ENCODE results near the gene TARM1. TPM values are rescaled to one million over a fixed set of nuclear protein-coding genes. Genes with fewer than 3 reads are reported as not detected.
"Not testable (repeated sequence)": the region's sequence is repeated elsewhere in the genome, so short reads cannot be mapped to it uniquely, and the experiment has no call there.

TARM1 gene
- total RNA-seq, 1 experiment from 2014 or later: not detected

DNA sequence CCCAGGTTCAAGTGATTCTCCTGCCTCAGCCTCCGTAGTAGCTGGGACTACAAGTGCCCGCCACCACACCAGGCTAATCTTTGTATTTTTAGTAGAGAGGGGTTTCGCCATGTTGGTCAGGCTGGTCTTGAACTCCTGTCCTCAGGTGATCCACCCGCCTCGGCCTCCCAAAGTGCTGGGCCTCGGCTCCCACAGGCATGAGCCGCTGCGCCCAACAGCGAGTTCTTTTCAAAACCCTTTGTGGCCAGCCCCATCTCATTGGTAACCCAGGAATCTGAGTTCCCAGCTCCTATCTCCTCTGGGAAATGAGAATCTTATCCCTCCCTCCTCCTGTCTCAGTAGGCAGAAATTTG lies 18.7 kb upstream of the TARM1 start:
- DNase-seq (ENCODE audit: low read depth): not testable (repeated sequence)

DNA sequence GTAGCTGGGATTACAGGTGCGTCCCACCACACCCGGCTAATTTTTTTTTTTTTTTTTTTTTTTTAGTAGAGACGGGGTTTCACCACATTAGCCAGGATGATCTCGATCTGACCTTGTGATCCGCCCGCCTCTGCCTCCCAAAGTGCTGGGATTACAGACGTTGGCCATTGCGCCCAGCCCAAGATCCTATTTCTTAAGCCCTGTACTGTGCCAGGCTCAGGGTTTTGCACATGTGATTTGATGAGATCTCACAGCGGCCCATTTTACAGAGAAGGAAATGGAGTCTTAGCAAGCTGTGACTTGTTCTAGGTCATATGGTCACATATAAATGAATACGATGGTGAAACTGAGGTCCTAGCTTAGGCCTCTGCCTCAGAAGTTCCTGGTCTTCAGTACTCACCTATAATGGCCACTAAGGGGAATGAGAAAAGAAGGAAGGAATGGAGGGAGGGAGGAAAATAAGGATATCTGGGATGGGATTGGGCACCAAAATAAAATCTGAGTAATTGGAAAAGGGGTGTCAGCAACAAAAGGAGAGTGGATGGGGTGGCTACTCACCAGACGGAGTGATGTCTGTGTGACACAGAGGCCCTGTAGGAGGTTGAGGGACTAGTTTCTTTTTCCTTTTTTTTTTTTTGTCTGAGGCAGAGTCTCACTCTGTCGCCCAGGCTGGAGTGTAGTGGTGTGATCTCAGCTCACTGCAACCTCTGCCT lies 18.2 kb upstream of the TARM1 start:
- no peak for DNase-seq (ENCODE audit: low read depth)

GRCh38 chr19:54096617-54097106 lies 15.5 kb upstream of the TARM1 start:
- DNase-seq (ENCODE audit: low read depth): peak; percentile 24

- DNase-seq (ENCODE audit: low read depth): peak; percentile 61
Observed at GRCh38 chr19:54095859-54096616, 14.9 kb upstream of the TARM1 start.

GRCh38 chr19:54095136-54095858 lies 14.1 kb upstream of the TARM1 start:
- DNase-seq (ENCODE audit: low read depth): no peak

- DNase-seq (ENCODE audit: low read depth): no peak
Observed at GRCh38 chr19:54094426-54095000, 13.3 kb upstream of the TARM1 start.

- DNase-seq (ENCODE audit: low read depth): no peak
Observed at GRCh38 chr19:54084410-54084809, 3.2 kb upstream of the TARM1 start.

DNA sequence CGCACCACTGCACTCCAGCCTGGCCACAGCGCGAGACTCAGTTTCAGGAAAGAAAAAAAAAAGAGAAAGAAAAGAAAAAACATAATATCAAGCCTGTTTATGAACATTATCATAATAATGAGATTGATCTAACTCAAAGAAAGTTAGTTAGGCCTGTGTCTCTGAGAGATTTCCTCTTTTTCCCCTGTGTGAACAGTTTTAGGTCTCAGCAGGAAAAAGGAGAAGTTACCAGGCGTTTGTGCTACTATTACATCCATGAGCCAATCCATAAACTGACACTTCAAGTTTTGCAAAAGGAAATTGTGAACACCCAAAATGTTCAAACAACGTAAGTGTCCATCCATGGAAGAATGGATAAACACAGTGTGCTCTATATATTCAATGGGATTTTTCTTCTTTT lies 3.8 kb downstream of the TARM1 start:
- no peak for DNase-seq (ENCODE audit: low read depth)

DNA sequence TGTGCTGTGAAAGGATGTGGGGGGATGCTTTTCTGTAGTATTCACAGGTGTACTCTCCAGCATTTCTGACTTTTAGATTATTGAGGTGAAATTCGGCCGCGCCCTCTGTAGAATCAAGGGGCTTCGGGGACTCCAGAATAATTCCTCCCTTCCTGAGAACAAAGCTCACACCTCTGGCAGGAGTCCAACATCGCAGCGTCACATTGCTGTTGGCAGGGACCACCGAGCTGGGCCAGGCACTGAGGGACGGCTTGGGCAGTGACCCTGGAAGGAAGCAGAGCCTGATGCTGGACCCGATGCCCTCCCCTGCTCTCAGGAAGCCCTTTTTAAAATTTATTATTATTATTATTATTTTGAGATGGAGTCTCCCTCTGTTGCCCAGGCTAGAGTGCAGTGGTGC lies 6.3 kb downstream of the TARM1 start:
- DNase-seq (ENCODE audit: low read depth): no peak

DNA sequence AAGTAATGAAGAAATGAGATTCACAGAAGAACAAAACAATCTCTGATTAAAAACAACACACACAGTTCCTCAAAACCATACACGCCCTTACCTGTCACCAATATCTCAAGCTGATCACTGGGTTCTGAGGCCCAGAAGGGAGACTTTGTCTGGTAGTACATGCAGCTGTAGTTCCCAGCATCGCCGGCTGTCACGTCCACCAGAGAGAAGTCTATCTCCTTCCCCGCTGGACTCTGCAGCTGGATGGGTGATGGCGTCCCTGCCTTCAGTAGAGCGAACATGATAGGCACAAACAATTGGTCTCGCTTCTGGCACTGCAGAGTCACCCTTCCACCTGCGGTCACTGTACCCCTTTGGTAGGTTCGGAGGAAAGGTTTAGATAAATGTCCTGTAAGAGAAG lies 7.3 kb downstream of the TARM1 start:
- DNase-seq (ENCODE audit: low read depth): no peak

DNA sequence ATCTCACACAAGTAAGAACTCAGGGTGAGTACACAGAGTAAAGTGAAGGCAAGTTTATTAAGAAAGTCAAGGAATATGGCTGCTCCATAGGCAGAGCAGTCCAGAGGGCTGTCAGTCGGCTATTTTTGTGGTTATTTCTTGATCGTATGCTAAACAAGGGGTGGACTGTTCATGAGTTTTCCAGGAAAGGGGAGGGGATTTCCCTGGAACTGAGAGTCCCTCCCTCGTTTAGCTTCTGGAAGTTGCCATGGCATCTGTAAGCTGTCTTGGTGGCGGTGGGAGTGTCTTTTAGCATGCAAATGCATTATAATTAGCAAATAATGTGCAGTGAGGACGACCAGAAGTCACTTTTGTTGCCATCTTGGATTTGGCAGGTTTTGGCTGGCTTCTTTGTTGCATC lies 11.7 kb downstream of the TARM1 start:
- DNase-seq (ENCODE audit: low read depth): no peak

DNA sequence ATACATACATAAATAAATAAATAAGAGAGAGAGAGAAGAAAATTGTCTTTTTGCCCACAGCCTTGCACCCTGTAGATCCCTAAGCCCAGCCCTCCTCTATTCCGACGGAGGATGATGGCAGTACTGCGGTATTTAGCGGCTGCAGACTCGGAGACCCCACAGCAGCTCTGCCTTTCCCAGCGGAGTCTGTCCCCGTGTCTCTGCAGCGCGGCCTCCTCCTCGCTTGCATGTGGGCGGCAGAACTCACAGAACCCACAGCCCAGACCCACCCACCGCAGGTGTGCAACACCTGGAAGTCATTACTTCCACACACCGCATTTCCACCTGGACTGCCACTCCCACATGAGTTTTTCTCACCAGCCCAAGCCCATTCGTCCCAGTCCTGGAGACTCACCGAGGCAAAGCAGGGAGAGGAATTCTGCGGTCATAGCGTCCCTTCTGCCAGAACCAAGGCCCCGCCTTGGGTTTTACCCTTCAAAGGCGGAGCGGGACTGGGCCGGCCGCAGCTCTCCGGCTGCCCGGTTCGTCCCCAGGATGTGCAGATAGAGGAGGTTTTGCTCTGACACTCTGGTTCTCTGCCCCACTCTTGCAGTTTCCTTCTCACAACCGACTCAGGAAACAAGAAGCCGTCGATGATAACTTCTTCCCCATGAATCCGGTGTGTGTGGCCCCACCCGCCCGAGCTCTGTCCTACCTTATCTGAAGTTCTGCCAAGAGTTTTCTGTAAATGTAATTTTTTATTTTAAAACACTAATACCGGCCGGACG lies 17.6 kb downstream of the TARM1 start, which contains the start of gene VSTM1:
VSTM1 (minus strand) TSS at position 548 of the 767 bp plus-strand sequence; CDS start at position 428, 120 bp downstream.
- DNase-seq (ENCODE audit: low read depth): no peak

DNA sequence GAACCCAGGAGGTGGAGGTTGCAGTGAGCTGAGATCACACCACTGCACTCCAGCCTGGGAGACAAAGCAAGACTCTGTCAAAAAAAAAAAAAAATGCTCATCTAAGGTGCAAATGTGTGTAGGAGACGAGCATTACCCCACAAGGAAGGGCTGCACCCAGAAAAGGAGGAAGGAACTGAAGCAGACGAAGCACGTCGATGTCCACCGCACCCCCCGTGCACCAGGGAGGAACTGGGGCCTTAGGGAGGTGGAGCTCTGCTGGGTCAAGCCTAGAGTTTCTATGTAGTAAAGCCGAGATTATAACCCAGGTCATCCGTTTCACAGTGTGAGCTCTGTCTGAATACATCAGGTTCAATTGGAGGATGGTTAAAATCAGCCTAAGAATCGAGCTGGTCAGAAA lies 18.5 kb downstream of the TARM1 start:
- DNase-seq (ENCODE audit: low read depth): no peak

DNA sequence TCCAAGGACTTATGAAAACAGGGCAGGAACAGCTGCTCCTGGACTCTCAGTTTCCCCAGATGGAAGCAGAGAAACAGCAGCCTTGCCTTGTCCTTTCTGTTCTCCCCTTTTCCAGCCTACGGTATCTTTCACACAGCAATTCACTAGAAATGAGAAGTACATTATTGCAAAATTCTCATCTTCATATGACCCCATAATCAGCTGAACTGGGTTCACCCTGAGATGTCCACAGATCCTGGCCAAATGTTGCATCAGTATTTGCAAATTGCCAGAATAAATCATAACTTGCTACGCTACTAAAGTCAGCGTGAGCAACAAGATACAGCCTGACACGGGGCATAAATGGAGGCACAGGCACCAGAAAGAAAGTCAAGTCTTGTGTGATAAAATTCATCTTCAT lies 33.5 kb downstream of the TARM1 start:
- no peak for DNase-seq (ENCODE audit: low read depth)

- no peak for DNase-seq (ENCODE audit: low read depth)
Observed at GRCh38 chr19:54045771-54046170, 35.4 kb downstream of the TARM1 start.

DNA sequence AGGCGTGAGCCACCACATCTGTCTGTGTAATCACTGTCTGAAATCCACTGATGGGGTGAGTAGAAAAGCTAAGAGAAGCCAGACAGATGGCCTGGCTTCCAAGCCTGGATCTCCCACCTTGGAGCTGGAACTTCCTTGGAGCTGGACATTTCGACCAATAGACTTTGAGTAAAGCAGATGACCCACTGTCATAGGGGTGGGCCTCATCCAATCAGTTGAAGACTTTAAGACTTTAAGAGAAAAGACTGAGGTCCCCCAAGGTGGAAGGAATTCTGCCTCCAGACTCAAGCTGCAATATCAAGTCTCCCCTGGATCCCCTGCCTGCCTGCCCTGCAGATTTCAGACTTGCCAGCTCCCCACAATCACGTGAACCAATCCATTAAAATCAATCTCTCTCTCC lies 38.2 kb downstream of the TARM1 start:
- no peak for DNase-seq (ENCODE audit: low read depth)

GRCh38 chr19:54041969-54042606 lies 39.1 kb downstream of the TARM1 start:
- DNase-seq (ENCODE audit: low read depth): peak; percentile 33

DNA sequence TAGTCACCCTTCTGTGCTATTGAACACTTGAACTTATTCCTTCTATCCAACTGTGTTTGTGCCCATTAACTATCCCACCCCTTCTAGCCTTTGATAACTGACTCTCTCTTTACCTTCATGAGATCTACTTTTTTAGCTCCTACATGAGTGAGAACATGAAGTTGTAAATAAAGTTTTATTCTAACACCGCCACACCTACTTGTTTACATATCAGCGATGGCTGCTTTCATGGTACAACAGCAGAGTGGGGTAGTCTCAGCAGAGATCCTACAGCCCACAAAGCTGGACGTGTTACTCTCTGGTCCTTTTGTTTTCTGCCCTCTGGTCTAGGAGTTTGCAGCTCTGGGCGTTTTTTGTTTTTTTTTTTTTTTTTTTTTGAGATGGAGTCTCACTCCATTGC lies 41.2 kb downstream of the TARM1 start:
- DNase-seq (ENCODE audit: low read depth): no peak

- not testable (repeated sequence) for DNase-seq (ENCODE audit: low read depth)
Observed at GRCh38 chr19:54036542-54036941, 44.6 kb downstream of the TARM1 start.

DNA sequence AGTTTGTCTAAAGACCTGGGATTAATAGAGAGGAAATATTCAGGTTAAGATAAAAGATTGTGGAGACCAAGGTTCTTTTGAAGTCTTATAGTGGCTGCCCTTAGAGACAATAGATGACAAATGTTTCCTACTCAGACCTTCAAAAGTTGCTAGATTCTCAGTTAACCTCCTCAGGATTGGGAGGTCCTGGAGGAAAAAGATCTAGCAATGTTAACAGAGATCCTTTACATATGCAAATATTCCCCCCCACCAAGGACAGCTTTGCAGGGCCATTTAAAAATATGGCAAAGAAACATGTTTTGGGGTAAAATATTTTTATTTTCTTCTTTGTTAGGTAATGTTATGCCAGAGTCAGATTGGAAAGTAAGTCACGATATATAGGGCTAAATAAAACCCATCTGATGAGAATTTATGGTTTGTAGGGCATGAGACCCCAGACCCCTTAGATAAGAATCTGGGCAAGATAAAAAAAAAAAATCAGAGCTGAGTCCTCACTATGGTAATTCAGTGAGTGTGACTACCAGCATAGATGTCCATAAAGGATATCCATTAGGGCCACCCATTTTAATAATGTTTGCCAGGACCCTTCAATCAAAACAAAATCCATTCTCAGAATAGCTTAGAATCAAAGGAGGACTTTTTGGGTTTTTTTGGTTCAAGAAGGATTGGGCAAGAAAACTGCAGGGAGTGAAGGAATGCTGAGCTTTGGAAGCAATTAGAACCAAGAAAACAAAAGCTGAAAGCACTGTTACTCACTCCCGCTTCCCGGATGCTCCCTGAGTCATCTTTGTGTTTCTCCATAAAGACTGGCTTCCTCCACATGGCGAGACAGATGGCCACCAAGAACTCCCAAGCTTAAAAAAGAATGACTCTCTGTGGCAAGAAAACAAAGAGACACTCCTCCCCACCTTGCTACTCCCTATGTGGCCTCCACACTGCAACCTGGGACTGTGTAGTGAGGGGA lies 45.7 kb downstream of the TARM1 start:
- DNase-seq (ENCODE audit: low read depth): peak; percentile 86

Data from M059J (cell line).